Left lobe of liver (tissue), 2 donors: ENCODE results near the gene CDC6. TPM values are rescaled to one million over a fixed set of nuclear protein-coding genes. Genes with fewer than 3 reads are reported as not detected.

Source experiments
- ATAC-seq: fragments of 200-7000 bp; cut with Tn5 transposase; one replicate; pipeline ENCODE4 v1.9.1; 2020; ENCODE audit warnings: mild to moderate bottlenecking, moderate library complexity
- DNase-seq: peaks from one replicate; pipeline ENCODE4 v3.0.0-alpha.2; 2020; ENCODE audit warnings: low spot score
- total RNA-seq: library from RNA; stranded (reverse); gene quantifications from one replicate; pipeline ENCODE4 v1.2.1, GENCODE V29; 2021
- donor health status: DM: no; HTN: no; CAD: no; lungs with moderate emphysema.
- donor health status: DM: no; HTN: yes; CAD: no.

Gene CDC6
- total RNA-seq, 1 donor from 2014 or later, result 1.5 TPM

GRCh38 chr17:40349895-40350688 is 62.4 kb downstream of the CDC6 start:
- ATAC-seq (no peak), DNase-seq (peak; percentile 57)

DNA sequence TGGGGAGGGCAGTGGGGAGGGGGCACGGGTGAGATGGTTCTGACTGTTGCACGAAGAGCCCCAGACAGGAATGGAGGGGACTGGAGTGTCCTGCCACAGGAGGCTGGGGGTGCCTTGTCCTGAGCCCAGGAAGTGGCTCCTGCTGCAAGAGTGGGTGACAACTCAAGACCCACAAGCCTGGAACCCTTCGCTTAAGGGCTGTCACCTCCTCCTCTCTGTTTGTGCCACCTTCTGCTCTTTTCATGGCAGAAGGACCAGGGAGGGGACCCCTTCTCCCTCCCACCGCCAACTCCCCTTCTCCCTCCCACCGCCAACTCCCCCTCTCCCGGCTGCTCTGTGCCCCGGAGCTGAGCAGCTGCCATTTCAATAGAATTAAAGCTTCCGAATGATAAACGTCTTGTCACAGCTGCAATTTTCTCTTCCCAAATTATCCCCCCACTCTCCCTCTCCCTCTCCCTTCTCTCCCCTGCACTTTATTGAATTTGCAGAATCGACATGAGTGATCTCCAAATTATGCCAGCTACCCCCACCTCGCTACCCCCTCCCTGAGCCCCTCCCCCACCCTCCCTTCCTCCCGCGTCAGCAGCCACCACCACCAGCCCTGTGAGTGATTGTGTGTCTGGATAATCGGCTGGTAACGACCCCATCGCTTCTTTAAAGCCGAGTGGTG is 63.1 kb downstream of the CDC6 start:
- ATAC-seq (no peak), DNase-seq (no peak)

GRCh38 chr17:40351359-40352236 is 63.9 kb downstream of the CDC6 start:
- DNase-seq (peak; percentile 62), ATAC-seq (peak; percentile 30)

DNA sequence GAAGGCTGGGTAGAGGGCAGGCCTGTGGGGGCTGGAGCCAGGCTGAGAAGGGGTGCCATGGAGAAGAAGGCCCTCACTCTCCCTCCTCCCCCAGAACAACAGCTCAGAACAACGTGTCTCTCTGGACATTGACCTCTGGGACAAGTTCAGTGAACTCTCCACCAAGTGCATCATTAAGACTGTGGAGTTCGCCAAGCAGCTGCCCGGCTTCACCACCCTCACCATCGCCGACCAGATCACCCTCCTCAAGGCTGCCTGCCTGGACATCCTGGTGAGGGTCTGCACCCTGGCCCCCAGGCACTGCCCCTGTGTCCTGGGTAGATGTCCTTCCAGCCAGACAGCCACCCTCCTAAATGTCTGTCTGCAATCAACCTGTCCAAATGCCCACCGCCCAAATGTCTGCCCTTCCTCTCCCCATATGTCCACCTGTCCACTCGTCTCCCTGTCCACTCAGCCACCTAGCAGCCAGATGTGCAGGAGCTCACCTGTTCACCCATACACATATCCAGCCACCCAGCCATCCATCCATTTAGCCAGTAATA is 64.6 kb downstream of the CDC6 start:
- DNase-seq, result peak; percentile 72
- ATAC-seq, result peak; percentile 43

GRCh38 chr17:40352779-40353394 is 65.2 kb downstream of the CDC6 start:
- ATAC-seq (peak; percentile 42), DNase-seq (peak; percentile 78)

Other genes starting within 250 kb of the CDC6 start
- gene MED24, start 233.5 kb upstream of the CDC6 start, total RNA-seq, result 28.8 TPM
- 10.7 TPM for gene THRA, start 224.9 kb upstream of the CDC6 start, total RNA-seq
- 18.6 TPM for gene NR1D1, start 187.3 kb upstream of the CDC6 start, total RNA-seq
- 45.9 TPM for gene MSL1, start 165.9 kb upstream of the CDC6 start, total RNA-seq
- 25.1 TPM for gene CASC3, start 147.3 kb upstream of the CDC6 start, total RNA-seq
- gene RAPGEFL1, start 110.4 kb upstream of the CDC6 start, total RNA-seq, result 19.3 TPM
- gene WIPF2, start 68.6 kb upstream of the CDC6 start, total RNA-seq, result 10.3 TPM
- gene RARA, start 21.3 kb downstream of the CDC6 start, total RNA-seq, result 21.3 TPM
- 0.68 TPM for gene GJD3, start 76.9 kb downstream of the CDC6 start, total RNA-seq
- gene TOP2A, start 130.0 kb downstream of the CDC6 start, total RNA-seq, result 1.8 TPM
- 501 TPM for gene IGFBP4, start 155.6 kb downstream of the CDC6 start, total RNA-seq
- gene TNS4, start 213.7 kb downstream of the CDC6 start, total RNA-seq, result 0.13 TPM